Left lung (tissue), 10 donors: ENCODE results near the gene ZNF324B. TPM values are rescaled to one million over a fixed set of nuclear protein-coding genes. Genes with fewer than 3 reads are reported as not detected.
A peak's percentile ranks its signal among the peaks of the same experiment; 100 is the strongest.
"Not testable (repeated sequence)": the region's sequence is repeated elsewhere in the genome, so short reads cannot be mapped to it uniquely, and the experiment has no call there.

Experiments
- ATAC-seq: fragments of 200-7000 bp; cut with Tn5 transposase; one replicate; pipeline ENCODE4 v1.9.1; 2020; ENCODE audit warnings: moderate library complexity
- DNase-seq, 4 donors: peaks; one replicate each; pipeline ENCODE4 v3.0.0-alpha.2; 2013 to 2020
- H3K27ac ChIP-seq, 2 donors: fragments of 200-600 bp; sonication (generic) in 1 of 2; one replicate each; pipeline versions ENCODE4 v1.5.0 to v1.8.0; 2020 to 2021
- H3K27me3 ChIP-seq, 2 donors: fragments of 200-600 bp; sonication (generic) in 1 of 2; one replicate each; pipeline versions ENCODE4 v1.5.0 to v1.8.0; 2020 to 2021
- H3K36me3 ChIP-seq, 2 donors: fragments of 200-600 bp; sonication (generic) in 1 of 2; one replicate each; pipeline versions ENCODE4 v1.5.0 to v1.8.0; 2020 to 2021
- H3K4me1 ChIP-seq, 2 donors: fragments of 200-600 bp; one replicate each; pipeline ENCODE4 v1.8.0; 2021
- H3K4me3 ChIP-seq, 2 donors: fragments of 200-600 bp; sonication (generic) in 1 of 2; one replicate each; pipeline versions ENCODE4 v1.5.0 to v1.8.0; 2020 to 2021; ENCODE audit warnings: mild to moderate bottlenecking in 1 of 2
- H3K9me3 ChIP-seq, 2 donors: fragments of 200-600 bp; sonication (generic) in 1 of 2; one replicate each; pipeline versions ENCODE4 v1.5.0 to v1.8.0; 2020 to 2021
- intact Hi-C, 2 donors: fragments of 100-400 bp; cut with DNase I; formaldehyde crosslinking; loops; one replicate each; pipeline versions ENCODE4 v1.11.2 to v1.14.2; 2022
- polyA plus RNA-seq, 6 donors: library from polyadenylated mRNA; unstranded; fragments of 120-200 nt; gene quantifications; one replicate each; pipeline ENCODE4 v1.2.1, GENCODE V29; 2013; ENCODE audit not compliant: insufficient read length in 6 of 6
- total RNA-seq, 2 donors: library from RNA; stranded (reverse); fragmentation: NEBNext Ultra II Directional; extraction: Animal tissue kit (Norgen Biotek cat#: 25700); gene quantifications; one replicate each; pipeline ENCODE4 v1.2.1, GENCODE V29; 2021
- TF ChIP-seq, protein P1 (sequence below), 2 donors: fragments of 200-600 bp; sonication (generic) in 1 of 2; IDR thresholded peaks; one replicate each; pipeline versions ENCODE4 v1.5.0 to v1.8.0; 2021; ENCODE audit warnings: antibody characterized with exemption in 2 of 2
- donor health status: DM: no; HTN: yes; CAD: no.
- donor health status: DM: no; HTN: no; CAD: no.

The ZNF324B gene
- total and polyA plus RNA-seq, 8 donors, result 5.2 to 7.8 (median 6.7) TPM

DNA sequence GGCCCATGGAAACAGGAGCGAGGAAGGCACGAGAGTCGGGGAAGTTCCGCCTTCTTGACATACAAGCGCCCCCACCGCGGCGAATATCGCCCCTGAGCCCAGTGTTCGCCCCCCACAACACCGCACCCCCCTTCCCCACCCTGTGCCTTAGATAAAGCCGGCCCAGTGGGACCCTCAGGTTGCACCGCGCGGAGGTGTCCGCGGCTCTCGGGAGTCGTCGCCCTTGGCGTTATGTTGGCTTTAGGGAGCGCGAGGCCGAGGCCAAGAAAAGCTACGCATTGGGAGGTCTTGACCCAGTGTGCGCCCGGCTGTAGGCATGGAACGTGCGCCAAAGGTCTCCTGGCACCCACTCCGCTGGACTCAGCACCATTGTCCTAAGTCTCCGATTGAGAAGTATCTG lies 10.9 kb upstream of the ZNF324B start:
- peaks cover 8 to 15% of the 10 kb centered on the region in 2 donors for H3K4me1 ChIP-seq
- DNase-seq (no peak), ATAC-seq (peak; percentile 1)
- peaks cover 0 to 28% of the 10 kb centered on the region in 2 donors for H3K36me3 ChIP-seq
- no peaks in the 10 kb centered on the region for H3K27me3 ChIP-seq
- TF ChIP-seq, protein P1, sequence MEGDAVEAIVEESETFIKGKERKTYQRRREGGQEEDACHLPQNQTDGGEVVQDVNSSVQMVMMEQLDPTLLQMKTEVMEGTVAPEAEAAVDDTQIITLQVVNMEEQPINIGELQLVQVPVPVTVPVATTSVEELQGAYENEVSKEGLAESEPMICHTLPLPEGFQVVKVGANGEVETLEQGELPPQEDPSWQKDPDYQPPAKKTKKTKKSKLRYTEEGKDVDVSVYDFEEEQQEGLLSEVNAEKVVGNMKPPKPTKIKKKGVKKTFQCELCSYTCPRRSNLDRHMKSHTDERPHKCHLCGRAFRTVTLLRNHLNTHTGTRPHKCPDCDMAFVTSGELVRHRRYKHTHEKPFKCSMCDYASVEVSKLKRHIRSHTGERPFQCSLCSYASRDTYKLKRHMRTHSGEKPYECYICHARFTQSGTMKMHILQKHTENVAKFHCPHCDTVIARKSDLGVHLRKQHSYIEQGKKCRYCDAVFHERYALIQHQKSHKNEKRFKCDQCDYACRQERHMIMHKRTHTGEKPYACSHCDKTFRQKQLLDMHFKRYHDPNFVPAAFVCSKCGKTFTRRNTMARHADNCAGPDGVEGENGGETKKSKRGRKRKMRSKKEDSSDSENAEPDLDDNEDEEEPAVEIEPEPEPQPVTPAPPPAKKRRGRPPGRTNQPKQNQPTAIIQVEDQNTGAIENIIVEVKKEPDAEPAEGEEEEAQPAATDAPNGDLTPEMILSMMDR (IDR thresholded peaks at IDR 0.05), result no peak
- H3K9me3 ChIP-seq, result peaks cover 0 to 51% of the 10 kb centered on the region in 2 donors
- peak overlapping the region; percentile 81 to 83 for H3K4me3 ChIP-seq
- intact Hi-C loops, result no loop called here
- peak overlapping the region in 1 of 2 donors; percentile 86 for H3K27ac ChIP-seq

DNA sequence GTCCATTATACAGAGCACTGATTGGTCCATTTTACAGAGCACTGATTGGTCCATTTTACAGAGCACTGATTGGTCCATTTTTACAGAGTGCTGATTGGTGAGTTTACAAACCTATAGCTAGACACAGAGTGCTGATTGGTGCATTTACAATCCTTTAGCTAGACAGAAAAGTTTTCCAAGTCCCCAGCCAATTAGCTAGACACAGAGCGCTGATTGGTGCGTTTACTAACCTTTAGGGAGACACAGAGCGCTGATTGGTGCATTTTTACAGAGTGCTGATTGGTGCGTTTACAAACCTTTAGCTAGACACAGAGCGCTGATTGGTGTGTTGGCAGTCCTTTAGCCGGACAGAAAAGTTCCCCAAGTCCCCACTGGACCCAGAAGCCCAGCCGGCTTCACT lies 8.4 kb upstream of the ZNF324B start:
- DNase-seq, H3K27ac ChIP-seq, intact Hi-C loops, ATAC-seq, H3K4me3 ChIP-seq, H3K36me3 ChIP-seq: not testable (repeated sequence)
- peaks cover 0 to 16% of the 10 kb centered on the region in 2 donors for H3K27me3 ChIP-seq
- H3K9me3 ChIP-seq, result peaks cover 0 to 29% of the 10 kb centered on the region in 2 donors
- H3K4me1 ChIP-seq, result peaks cover 8 to 15% of the 10 kb centered on the region in 2 donors

DNA sequence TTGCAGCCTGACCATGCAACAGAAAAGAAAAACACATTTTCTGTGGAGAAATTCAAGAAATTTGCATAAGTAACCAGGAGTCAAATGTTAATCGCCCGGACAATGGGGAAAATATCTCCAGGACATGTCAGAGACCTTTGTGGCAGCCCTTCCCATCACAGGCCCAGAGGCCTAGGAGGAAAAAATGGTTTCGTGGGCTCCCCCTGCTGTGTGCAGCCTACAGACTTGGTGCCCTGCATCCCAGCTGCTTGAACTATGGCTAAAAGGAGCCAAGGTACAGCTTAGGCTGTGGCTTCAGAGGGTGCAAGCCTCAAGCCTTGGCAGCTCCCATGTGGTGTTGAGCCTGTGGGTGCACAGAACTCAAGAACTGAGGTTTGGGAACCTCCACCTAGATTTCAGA lies 2.6 kb upstream of the ZNF324B start:
- intact Hi-C loops, DNase-seq, H3K4me3 ChIP-seq, H3K27ac ChIP-seq, ATAC-seq, H3K36me3 ChIP-seq: not testable (repeated sequence)
- H3K27me3 ChIP-seq, result peaks cover 0 to 19% of the 10 kb centered on the region in 2 donors
- H3K4me1 ChIP-seq, result peaks cover 0 to 11% of the 10 kb centered on the region in 2 donors
- peaks cover 0 to 16% of the 10 kb centered on the region in 2 donors for H3K9me3 ChIP-seq

DNA sequence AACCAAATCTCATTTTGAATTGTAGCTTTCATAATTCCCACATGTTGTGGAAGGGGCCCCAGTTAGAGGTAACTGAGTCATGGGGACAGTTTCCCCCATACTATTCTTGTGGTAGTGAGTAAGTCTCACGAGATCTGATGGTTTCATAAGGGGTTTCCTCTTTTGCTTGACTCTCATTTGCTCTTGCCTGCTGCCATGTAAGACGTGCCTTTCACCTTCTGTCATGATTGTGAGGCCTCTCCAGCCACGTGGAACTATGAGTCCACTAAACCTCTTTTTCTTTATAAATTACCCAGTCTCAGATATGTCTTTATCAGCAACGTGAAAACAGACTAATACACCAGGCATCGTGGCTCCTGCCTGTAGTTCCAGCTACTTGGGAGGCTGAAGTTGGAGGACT lies 1.4 kb upstream of the ZNF324B start:
- H3K4me3 ChIP-seq, H3K27ac ChIP-seq, ATAC-seq, intact Hi-C loops, DNase-seq: not testable (repeated sequence)
- Histone ChIP-seq H3K4me1 (peaks cover 0 to 11% of the 10 kb centered on the region in 2 donors), H3K9me3 (peaks cover 0 to 16% of the 10 kb centered on the region in 2 donors), H3K36me3 (peaks cover 0 to 14% of the 10 kb centered on the region in 2 donors), H3K27me3 (peaks cover 0 to 19% of the 10 kb centered on the region in 2 donors)

DNA sequence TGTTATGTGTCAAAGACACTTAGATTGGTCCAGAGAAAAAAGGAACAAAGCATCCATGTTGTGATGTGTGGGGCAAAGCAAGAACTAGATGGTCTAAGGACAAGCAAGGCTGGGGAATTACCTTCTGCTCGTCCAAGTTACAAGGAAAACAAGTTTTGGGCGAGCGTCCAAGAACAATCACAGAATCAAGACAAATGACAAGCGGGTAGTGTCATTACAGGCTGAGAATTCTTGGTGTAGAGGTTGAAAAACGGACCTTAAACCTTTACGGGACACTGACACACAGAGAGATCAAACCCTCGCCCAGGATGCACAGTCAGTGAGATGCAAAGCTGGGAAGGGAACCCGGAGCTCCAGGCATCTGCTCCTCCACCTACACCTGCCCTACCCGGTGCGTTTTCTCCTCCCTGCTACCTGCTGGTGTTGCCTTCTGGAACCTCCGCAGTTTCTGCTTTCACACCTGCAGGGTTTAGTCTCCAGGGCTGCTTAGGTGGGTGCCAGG lies 515 bp upstream of the ZNF324B start:
- ATAC-seq, result peak; percentile 57
- H3K4me1 ChIP-seq, result peaks cover 0 to 11% of the 10 kb centered on the region in 2 donors
- H3K27me3 ChIP-seq, result peaks cover 0 to 19% of the 10 kb centered on the region in 2 donors
- no peak for DNase-seq
- peak overlapping the region; percentile 94 to 99 for H3K4me3 ChIP-seq
- H3K9me3 ChIP-seq, result peaks cover 0 to 16% of the 10 kb centered on the region in 2 donors
- intact Hi-C loops, result no loop called here
- H3K36me3 ChIP-seq, result peaks cover 0 to 22% of the 10 kb centered on the region in 2 donors
- TF ChIP-seq, protein P1 (IDR thresholded peaks at IDR 0.05), result no peak
- peak overlapping the region in 1 of 2 donors; percentile 53 for H3K27ac ChIP-seq

DNA sequence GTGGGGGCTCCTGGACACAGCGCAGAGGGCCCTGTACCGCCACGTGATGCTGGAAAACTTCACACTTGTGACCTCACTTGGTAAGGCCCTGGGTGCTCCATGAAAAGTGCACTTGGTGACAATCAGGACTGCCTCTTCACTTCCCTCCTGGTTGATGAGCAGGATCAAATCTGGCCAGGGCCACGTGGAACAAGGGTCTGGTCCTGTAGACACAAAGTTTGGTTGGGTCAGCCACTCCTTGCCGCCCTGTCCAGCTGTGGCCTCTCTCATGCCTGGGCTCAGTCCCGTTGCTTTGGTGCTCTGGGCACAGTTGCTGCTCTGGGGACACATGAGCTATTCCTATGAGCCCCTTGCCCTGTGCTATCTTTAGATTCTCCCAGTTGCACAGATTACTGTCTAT lies 2.3 kb downstream of the ZNF324B start:
- intact Hi-C loops, result no loop called here
- TF ChIP-seq, protein P1 (IDR thresholded peaks at IDR 0.05), result no peak
- no peak overlapping the region for H3K4me3 ChIP-seq
- H3K36me3 ChIP-seq, result peaks cover 0 to 36% of the 10 kb centered on the region in 2 donors
- no peak overlapping the region for H3K27ac ChIP-seq
- peaks cover 0 to 2% of the 10 kb centered on the region in 2 donors for H3K27me3 ChIP-seq
- peaks cover 0 to 11% of the 10 kb centered on the region in 2 donors for H3K4me1 ChIP-seq
- no peak for ATAC-seq
- peaks cover 0 to 6% of the 10 kb centered on the region in 2 donors for H3K9me3 ChIP-seq
- no peak for DNase-seq

DNA sequence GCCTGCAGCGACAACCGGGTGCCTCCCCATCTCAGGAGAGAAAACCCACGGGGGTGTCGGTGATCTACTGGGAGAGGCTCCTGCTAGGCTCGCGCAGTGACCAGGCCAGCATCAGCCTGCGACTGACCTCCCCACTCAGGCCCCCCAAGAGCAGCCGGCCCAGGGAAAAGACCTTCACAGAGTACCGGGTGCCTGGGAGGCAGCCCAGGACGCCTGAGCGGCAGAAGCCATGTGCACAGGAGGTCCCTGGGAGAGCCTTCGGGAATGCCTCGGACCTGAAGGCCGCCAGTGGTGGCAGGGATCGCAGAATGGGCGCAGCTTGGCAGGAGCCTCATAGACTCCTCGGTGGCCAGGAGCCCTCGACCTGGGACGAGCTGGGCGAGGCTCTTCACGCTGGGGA lies 3.9 kb downstream of the ZNF324B start:
- Histone ChIP-seq H3K9me3 (no peaks in the 10 kb centered on the region), H3K36me3 (peaks cover 0 to 36% of the 10 kb centered on the region in 2 donors), H3K4me1 (peaks cover 0 to 11% of the 10 kb centered on the region in 2 donors), H3K27ac (no peak overlapping the region), H3K27me3 (no peaks in the 10 kb centered on the region), H3K4me3 (no peak overlapping the region)
- intact Hi-C loops, result no loop called here
- ATAC-seq (no peak), DNase-seq (no peak)
- TF ChIP-seq, protein P1 (IDR thresholded peaks at IDR 0.05), result no peak
